HepG2 (cell line): Measurements from ENCODE around the gene NINJ2. TPM values are rescaled to one million over a fixed set of nuclear protein-coding genes. Genes with fewer than 3 reads are reported as not detected.

Experiments used
- ADNP ChIP-seq: sonication (generic); formaldehyde crosslinking; IDR thresholded peaks from 2 replicates; pipeline ENCODE4 v1.4.0; 2020; ENCODE audit warnings: missing genetic modification reagents
- AGO2 ChIP-seq: fragments of 200-400 bp; formaldehyde crosslinking; optimal IDR thresholded peaks from 2 replicates; pipeline ENCODE3; 2017; ENCODE audit warnings: mild to moderate bottlenecking, low read depth, low read length, moderate library complexity
- ASH2L ChIP-seq: fragments of 300-600, 200-600 bp; sonication (generic); IDR thresholded peaks from 2 replicates; pipeline ENCODE4 v1.7.0; 2017; ENCODE audit warnings: low read depth, mild to moderate bottlenecking, moderate library complexity, mixed read lengths, low read length; ENCODE audit not compliant: insufficient read length
- FOXA3 ChIP-seq: IDR thresholded peaks from 2 replicates; pipeline ENCODE4 v1.6.1; 2016; ENCODE audit warnings: missing genetic modification reagents, missing compliant biosample characterization
- JUN ChIP-seq: sonication (generic); formaldehyde crosslinking; IDR thresholded peaks from 2 replicates; pipeline ENCODE4 v1.4.0; 2020; ENCODE audit warnings: mild to moderate bottlenecking, missing genetic modification reagents
- MATR3 ChIP-seq: sonication (generic); formaldehyde crosslinking; IDR thresholded peaks from 2 replicates; pipeline ENCODE4 v1.4.0; 2020; ENCODE audit warnings: missing genetic modification reagents
- NR2C2 ChIP-seq: sonication (generic); formaldehyde crosslinking; IDR thresholded peaks from 2 replicates; pipeline ENCODE4 v1.4.0; 2020; ENCODE audit warnings: missing genetic modification reagents, mild to moderate bottlenecking, moderate library complexity, borderline replicate concordance
- PTBP1 ChIP-seq: fragments of 200-400 bp; formaldehyde crosslinking; IDR thresholded peaks from 2 replicates; pipeline ENCODE4 v1.6.1; 2018; ENCODE audit warnings: low read length, low read depth; ENCODE audit not compliant: poor library complexity, severe bottlenecking
- RFX1 ChIP-seq: fragments of 450-650 bp; IDR thresholded peaks from 2 replicates; pipeline ENCODE4 v1.6.1; 2017
- YEATS2 ChIP-seq: sonication (generic); formaldehyde crosslinking; IDR thresholded peaks from 2 replicates; pipeline ENCODE4 v1.4.0; 2020; ENCODE audit warnings: missing genetic modification reagents, borderline replicate concordance
- ZBTB7A ChIP-seq: sonication (generic); formaldehyde crosslinking; IDR thresholded peaks from 2 replicates; pipeline ENCODE4 v1.8.0; 2022; ENCODE audit warnings: mild to moderate bottlenecking, missing genetic modification reagents
- ZNF34 ChIP-seq: sonication (generic); formaldehyde crosslinking; IDR thresholded peaks from 2 replicates; pipeline ENCODE4 v1.4.0; 2020; ENCODE audit warnings: mild to moderate bottlenecking, missing genetic modification reagents, borderline replicate concordance
- ZNF558 ChIP-seq: sonication (generic); formaldehyde crosslinking; IDR thresholded peaks from 2 replicates; pipeline ENCODE4 v1.9.0; 2022; ENCODE audit warnings: mild to moderate bottlenecking, missing genetic modification reagents, borderline replicate concordance
- ZNF616 ChIP-seq: sonication (generic); formaldehyde crosslinking; IDR thresholded peaks from 2 replicates; pipeline ENCODE4 v1.5.0; 2020; ENCODE audit warnings: low read depth, mild to moderate bottlenecking, missing genetic modification reagents
- ZNF724P ChIP-seq: sonication (generic); formaldehyde crosslinking; IDR thresholded peaks from 2 replicates; pipeline ENCODE4 v1.8.0; 2022; ENCODE audit warnings: missing genetic modification reagents, borderline replicate concordance
- polyA plus RNA-seq, 8 experiments: library from polyadenylated mRNA; depleted of rRNA in 3 of 8; stranded (reverse) in 7 of 8; unstranded in 1 of 8; fragments of >200 nt; fragmentation: Illumina TruSeq in 4 of 8; extraction: Trizol in 4 of 8; gene quantifications; 2 replicates each; pipeline versions ENCODE4 v1.2.1 to v1.2.3, GENCODE V29; 2011 to 2016; ENCODE audit warnings: low read depth in 4 of 8, missing spikeins in 1 of 8, mixed read lengths in 1 of 8; ENCODE audit not compliant: insufficient read depth in 1 of 8
- total RNA-seq, 5 experiments: library from RNA; depleted of rRNA; stranded (reverse); fragments of >200 nt; fragmentation: Illumina TruSeq; extraction: Trizol; gene quantifications; 2 replicates each; pipeline ENCODE4 v1.2.3, GENCODE V29; 2016; ENCODE audit warnings: low read depth in 1 of 5
- TF ChIP-seq, protein P1 (sequence below): sonication (generic); formaldehyde crosslinking; IDR thresholded peaks from 2 replicates; pipeline ENCODE4 v1.5.1; 2020; ENCODE audit warnings: mild to moderate bottlenecking, missing genetic modification reagents, moderate library complexity
- TF ChIP-seq, protein P2 (sequence below): sonication (generic); formaldehyde crosslinking; IDR thresholded peaks from 2 replicates; pipeline ENCODE4 v1.8.0; 2022; ENCODE audit warnings: missing genetic modification reagents, mild to moderate bottlenecking, moderate library complexity, borderline replicate concordance
- TF ChIP-seq, protein P3 (sequence below): sonication (generic); formaldehyde crosslinking; IDR thresholded peaks from 2 replicates; pipeline ENCODE4 v1.4.0; 2020; ENCODE audit warnings: missing genetic modification reagents, borderline replicate concordance

The NINJ2 gene
- total and polyA plus RNA-seq, 2 of the 13 experiments (the other 11 are each of a cell fraction or from before 2014, with no cell fraction given), result 0.62 to 3.8 TPM

DNA sequence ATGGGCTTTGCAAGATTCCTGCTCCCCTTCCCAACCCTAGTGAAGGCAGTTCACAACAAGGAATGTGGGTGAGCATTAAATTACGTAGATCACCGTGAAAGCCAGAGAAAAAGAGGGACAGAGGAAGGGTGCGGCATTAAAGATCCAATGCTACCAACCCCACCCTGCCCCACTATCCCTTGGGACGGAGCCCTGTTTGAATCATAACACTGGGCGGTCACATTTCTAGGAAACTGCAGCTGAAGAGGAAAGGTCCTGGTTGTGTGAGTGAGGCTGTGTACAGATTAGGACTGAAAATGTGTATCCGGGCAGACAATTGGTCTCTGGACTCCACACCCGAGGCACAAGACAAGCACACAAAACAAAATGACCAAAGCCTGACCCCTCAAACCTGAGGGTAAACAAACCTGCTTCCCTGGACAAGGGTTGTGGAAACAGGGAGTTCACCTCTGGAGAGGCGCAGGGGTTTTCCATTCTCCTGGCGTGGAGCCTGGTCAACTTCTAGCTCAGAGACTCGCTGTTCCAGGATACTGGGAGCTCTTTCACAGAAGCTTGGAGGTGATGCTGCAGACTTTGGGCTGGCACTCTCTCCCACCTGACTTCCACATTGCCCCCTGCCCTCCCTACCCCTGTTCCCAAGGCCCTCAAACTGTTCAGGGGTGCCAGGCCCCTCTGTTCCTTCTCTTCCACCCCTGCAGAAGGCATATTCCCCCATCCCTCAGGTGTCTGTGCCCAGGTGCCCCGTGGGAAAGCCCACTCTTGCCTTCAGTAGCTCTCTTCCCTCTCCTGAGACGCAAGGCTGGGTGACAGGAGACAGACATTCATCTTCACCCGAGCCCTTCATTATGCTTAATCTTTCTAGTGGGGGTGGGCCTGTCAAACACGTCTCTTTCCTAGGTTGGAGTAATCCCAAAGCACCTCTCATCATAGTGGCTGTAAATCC is 16.5 kb downstream of the NINJ2 start (continued):
- 0 out of 2 replicates have a peak, but pooled peaks have one; percentile 14 for TF ChIP-seq YEATS2
- TF ChIP-seq ZNF558 (CRISPR knock-in tag), result no peak
- TF ChIP-seq, protein P1, sequence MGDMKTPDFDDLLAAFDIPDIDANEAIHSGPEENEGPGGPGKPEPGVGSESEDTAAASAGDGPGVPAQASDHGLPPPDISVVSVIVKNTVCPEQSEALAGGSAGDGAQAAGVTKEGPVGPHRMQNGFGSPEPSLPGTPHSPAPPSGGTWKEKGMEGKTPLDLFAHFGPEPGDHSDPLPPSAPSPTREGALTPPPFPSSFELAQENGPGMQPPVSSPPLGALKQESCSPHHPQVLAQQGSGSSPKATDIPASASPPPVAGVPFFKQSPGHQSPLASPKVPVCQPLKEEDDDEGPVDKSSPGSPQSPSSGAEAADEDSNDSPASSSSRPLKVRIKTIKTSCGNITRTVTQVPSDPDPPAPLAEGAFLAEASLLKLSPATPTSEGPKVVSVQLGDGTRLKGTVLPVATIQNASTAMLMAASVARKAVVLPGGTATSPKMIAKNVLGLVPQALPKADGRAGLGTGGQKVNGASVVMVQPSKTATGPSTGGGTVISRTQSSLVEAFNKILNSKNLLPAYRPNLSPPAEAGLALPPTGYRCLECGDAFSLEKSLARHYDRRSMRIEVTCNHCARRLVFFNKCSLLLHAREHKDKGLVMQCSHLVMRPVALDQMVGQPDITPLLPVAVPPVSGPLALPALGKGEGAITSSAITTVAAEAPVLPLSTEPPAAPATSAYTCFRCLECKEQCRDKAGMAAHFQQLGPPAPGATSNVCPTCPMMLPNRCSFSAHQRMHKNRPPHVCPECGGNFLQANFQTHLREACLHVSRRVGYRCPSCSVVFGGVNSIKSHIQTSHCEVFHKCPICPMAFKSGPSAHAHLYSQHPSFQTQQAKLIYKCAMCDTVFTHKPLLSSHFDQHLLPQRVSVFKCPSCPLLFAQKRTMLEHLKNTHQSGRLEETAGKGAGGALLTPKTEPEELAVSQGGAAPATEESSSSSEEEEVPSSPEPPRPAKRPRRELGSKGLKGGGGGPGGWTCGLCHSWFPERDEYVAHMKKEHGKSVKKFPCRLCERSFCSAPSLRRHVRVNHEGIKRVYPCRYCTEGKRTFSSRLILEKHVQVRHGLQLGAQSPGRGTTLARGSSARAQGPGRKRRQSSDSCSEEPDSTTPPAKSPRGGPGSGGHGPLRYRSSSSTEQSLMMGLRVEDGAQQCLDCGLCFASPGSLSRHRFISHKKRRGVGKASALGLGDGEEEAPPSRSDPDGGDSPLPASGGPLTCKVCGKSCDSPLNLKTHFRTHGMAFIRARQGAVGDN, result peak; percentile 67
- no peak for TF ChIP-seq ZNF724P (CRISPR knock-in tag)
- TF ChIP-seq ASH2L, result peak; percentile 44
- peak; percentile 96 for TF ChIP-seq FOXA3
- TF ChIP-seq PTBP1, result no peak
- no peak for TF ChIP-seq ZBTB7A
- TF ChIP-seq, protein P2, sequence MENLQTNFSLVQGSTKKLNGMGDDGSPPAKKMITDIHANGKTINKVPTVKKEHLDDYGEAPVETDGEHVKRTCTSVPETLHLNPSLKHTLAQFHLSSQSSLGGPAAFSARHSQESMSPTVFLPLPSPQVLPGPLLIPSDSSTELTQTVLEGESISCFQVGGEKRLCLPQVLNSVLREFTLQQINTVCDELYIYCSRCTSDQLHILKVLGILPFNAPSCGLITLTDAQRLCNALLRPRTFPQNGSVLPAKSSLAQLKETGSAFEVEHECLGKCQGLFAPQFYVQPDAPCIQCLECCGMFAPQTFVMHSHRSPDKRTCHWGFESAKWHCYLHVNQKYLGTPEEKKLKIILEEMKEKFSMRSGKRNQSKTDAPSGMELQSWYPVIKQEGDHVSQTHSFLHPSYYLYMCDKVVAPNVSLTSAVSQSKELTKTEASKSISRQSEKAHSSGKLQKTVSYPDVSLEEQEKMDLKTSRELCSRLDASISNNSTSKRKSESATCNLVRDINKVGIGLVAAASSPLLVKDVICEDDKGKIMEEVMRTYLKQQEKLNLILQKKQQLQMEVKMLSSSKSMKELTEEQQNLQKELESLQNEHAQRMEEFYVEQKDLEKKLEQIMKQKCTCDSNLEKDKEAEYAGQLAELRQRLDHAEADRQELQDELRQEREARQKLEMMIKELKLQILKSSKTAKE (CRISPR knock-in tag), result peak; percentile 94
- TF ChIP-seq ZNF34 (CRISPR knock-in tag), result no peak
- TF ChIP-seq ZNF616, result 0 out of 2 replicates have a peak, but pooled peaks have one; percentile 65
- no peak for TF ChIP-seq ADNP (CRISPR knock-in tag)
- no peak for TF ChIP-seq RFX1
- TF ChIP-seq MATR3 (CRISPR knock-in tag), result no peak
- peak; percentile 72; the same call in 1 of the 2 replicates for TF ChIP-seq NR2C2 (CRISPR knock-in tag)
- peak; percentile 72; the same call in 1 of the 2 replicates for TF ChIP-seq JUN
- TF ChIP-seq, protein P3, sequence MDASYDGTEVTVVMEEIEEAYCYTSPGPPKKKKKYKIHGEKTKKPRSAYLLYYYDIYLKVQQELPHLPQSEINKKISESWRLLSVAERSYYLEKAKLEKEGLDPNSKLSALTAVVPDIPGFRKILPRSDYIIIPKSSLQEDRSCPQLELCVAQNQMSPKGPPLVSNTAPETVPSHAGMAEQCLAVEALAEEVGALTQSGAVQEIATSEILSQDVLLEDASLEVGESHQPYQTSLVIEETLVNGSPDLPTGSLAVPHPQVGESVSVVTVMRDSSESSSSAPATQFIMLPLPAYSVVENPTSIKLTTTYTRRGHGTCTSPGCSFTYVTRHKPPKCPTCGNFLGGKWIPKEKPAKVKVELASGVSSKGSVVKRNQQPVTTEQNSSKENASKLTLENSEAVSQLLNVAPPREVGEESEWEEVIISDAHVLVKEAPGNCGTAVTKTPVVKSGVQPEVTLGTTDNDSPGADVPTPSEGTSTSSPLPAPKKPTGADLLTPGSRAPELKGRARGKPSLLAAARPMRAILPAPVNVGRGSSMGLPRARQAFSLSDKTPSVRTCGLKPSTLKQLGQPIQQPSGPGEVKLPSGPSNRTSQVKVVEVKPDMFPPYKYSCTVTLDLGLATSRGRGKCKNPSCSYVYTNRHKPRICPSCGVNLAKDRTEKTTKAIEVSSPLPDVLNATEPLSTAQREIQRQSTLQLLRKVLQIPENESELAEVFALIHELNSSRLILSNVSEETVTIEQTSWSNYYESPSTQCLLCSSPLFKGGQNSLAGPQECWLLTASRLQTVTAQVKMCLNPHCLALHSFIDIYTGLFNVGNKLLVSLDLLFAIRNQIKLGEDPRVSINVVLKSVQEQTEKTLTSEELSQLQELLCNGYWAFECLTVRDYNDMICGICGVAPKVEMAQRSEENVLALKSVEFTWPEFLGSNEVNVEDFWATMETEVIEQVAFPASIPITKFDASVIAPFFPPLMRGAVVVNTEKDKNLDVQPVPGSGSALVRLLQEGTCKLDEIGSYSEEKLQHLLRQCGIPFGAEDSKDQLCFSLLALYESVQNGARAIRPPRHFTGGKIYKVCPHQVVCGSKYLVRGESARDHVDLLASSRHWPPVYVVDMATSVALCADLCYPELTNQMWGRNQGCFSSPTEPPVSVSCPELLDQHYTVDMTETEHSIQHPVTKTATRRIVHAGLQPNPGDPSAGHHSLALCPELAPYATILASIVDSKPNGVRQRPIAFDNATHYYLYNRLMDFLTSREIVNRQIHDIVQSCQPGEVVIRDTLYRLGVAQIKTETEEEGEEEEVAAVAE, result peak; percentile 73; the same call in 1 of the 2 replicates
- no peak for TF ChIP-seq AGO2
